SU-DHL-6 (cell line): Measurements from ENCODE around the gene LRP1-AS.

Source experiments
- H2AFZ ChIP-seq: fragments of 200-600 bp; sonication (generic); 2 replicates; pipeline ENCODE4 v1.6.1; 2014; ENCODE audit warnings: low read depth, mild to moderate bottlenecking, moderate library complexity, mixed read lengths, antibody characterized with exemption, low read length; ENCODE audit not compliant: severe bottlenecking
- H3F3A ChIP-seq: fragments of 200-600 bp; shearing (Covaris generic); 2 replicates; pipeline ENCODE4 v1.6.0; 2016; ENCODE audit warnings: antibody characterized with exemption, mild to moderate bottlenecking; ENCODE audit not compliant: insufficient read depth
- H3K27ac ChIP-seq: fragments of 200-600 bp; sonication (generic); 2 replicates; pipeline ENCODE4 v1.5.1; 2016; ENCODE audit warnings: low read depth, mild to moderate bottlenecking, low read length, moderate library complexity, mixed read lengths
- H3K27me3 ChIP-seq: fragments of 200-600 bp; sonication (generic), shearing (Covaris generic); 2 replicates; pipeline ENCODE4 v1.6.0; 2014; ENCODE audit warnings: mild to moderate bottlenecking, low read length
- H3K36me3 ChIP-seq: fragments of 200-600 bp; sonication (generic); 2 replicates; pipeline ENCODE4 v1.6.1; 2014; ENCODE audit warnings: mild to moderate bottlenecking, low read length, mixed read lengths
- H3K4me2 ChIP-seq: fragments of 300-600, 200-600 bp; shearing (Covaris generic), sonication (generic); 2 replicates; pipeline ENCODE4 v1.6.0; 2014; ENCODE audit warnings: low read length, low read depth, mild to moderate bottlenecking; ENCODE audit not compliant: poor library complexity, severe bottlenecking
- H3K4me3 ChIP-seq: fragments of 200-600 bp; sonication (generic); 2 replicates; pipeline ENCODE4 v1.5.1; 2014; ENCODE audit warnings: antibody characterized with exemption, low read length, mild to moderate bottlenecking, mixed read lengths; ENCODE audit not compliant: insufficient read depth, poor library complexity, severe bottlenecking
- H3K79me2 ChIP-seq: fragments of 200-600 bp; sonication (generic); 2 replicates; pipeline ENCODE4 v1.6.1; 2014; ENCODE audit warnings: mild to moderate bottlenecking, low read length, moderate library complexity; ENCODE audit not compliant: insufficient read depth
- H3K9ac ChIP-seq: fragments of 200-600 bp; sonication (generic); 2 replicates; pipeline ENCODE4 v1.7.0; 2014; ENCODE audit warnings: mild to moderate bottlenecking, low read length
- H3K9me2 ChIP-seq: fragments of 200-600 bp; sonication (generic); replicated peaks from 2 replicates; pipeline ENCODE4 v1.6.1; 2014; ENCODE audit warnings: low read length; ENCODE audit not compliant: insufficient read depth
- H3K9me3 ChIP-seq: fragments of 200-600 bp; sonication (generic); 2 replicates; pipeline ENCODE4 v1.6.1; 2014; ENCODE audit warnings: low read length, mixed read lengths; ENCODE audit not compliant: insufficient read depth
- H4K20me1 ChIP-seq: fragments of 200-600 bp; sonication (generic); 2 replicates; pipeline ENCODE4 v1.6.1; 2014; ENCODE audit warnings: low read depth, mild to moderate bottlenecking, antibody characterized with exemption, low read length, moderate library complexity, mixed read lengths
- EZH2phosphoT487 ChIP-seq: fragments of 200-600 bp; sonication (generic), shearing (Covaris generic); conservative IDR thresholded peaks from 2 replicates; pipeline ENCODE4 v1.6.1; 2018; ENCODE audit warnings: mild to moderate bottlenecking, antibody characterized with exemption, low read length, moderate library complexity, mixed read lengths
- TF ChIP-seq, protein P1 (sequence below): fragments of 200-600 bp; sonication (generic); IDR thresholded peaks from one replicate; pipeline ENCODE4 v1.5.1; 2017; ENCODE audit warnings: antibody characterized with exemption, mild to moderate bottlenecking, low read length, moderate library complexity; ENCODE audit not compliant: insufficient read depth, poor library complexity, severe bottlenecking

LRP1-AS gene

DNA sequence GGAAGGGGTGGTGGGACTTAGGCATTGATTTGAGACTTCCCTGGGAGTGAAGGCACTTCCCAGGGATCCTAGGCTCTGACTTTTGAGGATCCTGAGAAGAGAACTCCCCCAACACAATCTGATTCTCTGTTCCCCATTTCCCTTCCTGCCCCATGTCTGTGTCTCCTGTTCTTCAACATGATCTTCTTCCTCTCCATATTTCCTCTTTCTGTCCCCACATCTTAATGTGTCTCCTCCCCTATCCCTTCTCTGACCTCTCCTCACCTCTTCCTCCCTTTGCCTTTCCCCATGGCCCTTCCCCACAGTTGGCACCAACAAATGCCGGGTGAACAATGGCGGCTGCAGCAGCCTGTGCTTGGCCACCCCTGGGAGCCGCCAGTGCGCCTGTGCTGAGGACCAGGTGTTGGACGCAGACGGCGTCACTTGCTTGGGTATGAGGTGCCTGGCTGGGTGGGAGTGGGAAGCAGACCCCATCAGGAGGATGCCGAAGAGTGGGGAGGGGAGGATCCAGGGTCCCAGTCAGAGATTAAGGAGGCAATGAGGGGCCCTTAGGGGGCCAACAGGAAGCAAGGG lies 15.2 kb upstream of the LRP1-AS start:
- Histone ChIP-seq H2AFZ (no peak overlapping the region), H3K9me2 (no peaks in the 10 kb centered on the region), H3K4me2 (no peak overlapping the region), H3F3A (no peaks in the 10 kb centered on the region), H3K9me3 (no peaks in the 10 kb centered on the region), H4K20me1 (no peaks in the 10 kb centered on the region), H3K79me2 (no peaks in the 10 kb centered on the region), H3K27ac (no peak overlapping the region), H3K27me3 (no peaks in the 10 kb centered on the region), H3K36me3 (no peaks in the 10 kb centered on the region), H3K9ac (no peak overlapping the region), H3K4me3 (no peak overlapping the region)
- no peak for TF ChIP-seq EZH2phosphoT487
- TF ChIP-seq, protein P1, sequence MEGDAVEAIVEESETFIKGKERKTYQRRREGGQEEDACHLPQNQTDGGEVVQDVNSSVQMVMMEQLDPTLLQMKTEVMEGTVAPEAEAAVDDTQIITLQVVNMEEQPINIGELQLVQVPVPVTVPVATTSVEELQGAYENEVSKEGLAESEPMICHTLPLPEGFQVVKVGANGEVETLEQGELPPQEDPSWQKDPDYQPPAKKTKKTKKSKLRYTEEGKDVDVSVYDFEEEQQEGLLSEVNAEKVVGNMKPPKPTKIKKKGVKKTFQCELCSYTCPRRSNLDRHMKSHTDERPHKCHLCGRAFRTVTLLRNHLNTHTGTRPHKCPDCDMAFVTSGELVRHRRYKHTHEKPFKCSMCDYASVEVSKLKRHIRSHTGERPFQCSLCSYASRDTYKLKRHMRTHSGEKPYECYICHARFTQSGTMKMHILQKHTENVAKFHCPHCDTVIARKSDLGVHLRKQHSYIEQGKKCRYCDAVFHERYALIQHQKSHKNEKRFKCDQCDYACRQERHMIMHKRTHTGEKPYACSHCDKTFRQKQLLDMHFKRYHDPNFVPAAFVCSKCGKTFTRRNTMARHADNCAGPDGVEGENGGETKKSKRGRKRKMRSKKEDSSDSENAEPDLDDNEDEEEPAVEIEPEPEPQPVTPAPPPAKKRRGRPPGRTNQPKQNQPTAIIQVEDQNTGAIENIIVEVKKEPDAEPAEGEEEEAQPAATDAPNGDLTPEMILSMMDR: no peak

DNA sequence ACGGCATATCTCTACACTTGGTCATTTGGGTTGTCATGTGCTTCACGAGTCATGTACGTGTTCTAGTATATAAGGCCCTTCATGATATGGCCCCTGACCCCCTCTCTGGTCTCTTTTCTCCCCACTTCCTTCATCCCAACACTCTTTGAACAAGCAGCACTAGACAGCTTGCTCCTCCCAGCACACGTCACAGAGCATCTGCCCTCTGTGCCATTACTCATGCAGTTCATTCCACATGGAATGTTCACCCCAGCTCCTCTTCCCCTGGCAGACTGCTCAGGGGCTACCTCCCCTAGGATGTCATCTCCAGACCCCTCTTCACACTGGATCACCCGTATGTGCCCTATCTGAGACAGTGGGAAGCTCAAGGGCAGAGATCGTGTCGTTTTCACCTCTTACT lies 14.1 kb upstream of the LRP1-AS start:
- Histone ChIP-seq H3K27ac (no peak overlapping the region), H4K20me1 (no peaks in the 10 kb centered on the region), H3K4me3 (no peak overlapping the region), H3F3A (no peaks in the 10 kb centered on the region), H3K9me3 (no peaks in the 10 kb centered on the region), H3K79me2 (no peaks in the 10 kb centered on the region), H3K9me2 (no peaks in the 10 kb centered on the region), H3K27me3 (no peaks in the 10 kb centered on the region), H2AFZ (no peak overlapping the region), H3K36me3 (no peaks in the 10 kb centered on the region), H3K9ac (no peak overlapping the region), H3K4me2 (no peak overlapping the region)
- TF ChIP-seq, protein P1: no peak
- no peak for TF ChIP-seq EZH2phosphoT487

DNA sequence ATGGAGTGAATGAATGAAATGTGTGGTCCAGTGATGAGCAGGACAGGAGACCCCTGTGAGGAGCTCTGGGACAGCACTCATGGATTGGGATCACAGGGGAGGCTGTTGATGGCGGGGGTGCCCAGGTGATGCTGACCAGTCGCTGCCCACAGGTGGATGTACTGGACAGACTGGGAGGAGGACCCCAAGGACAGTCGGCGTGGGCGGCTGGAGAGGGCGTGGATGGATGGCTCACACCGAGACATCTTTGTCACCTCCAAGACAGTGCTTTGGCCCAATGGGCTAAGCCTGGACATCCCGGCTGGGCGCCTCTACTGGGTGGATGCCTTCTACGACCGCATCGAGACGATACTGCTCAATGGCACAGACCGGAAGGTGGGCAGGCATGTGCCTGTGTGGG lies 13.3 kb upstream of the LRP1-AS start:
- H3K9ac ChIP-seq: no peak overlapping the region
- H2AFZ ChIP-seq: no peak overlapping the region
- no peak for TF ChIP-seq EZH2phosphoT487
- TF ChIP-seq, protein P1: no peak
- H4K20me1 ChIP-seq: no peaks in the 10 kb centered on the region
- H3K27me3 ChIP-seq: no peaks in the 10 kb centered on the region
- H3K79me2 ChIP-seq: no peaks in the 10 kb centered on the region
- no peak overlapping the region for H3K4me2 ChIP-seq
- H3K36me3 ChIP-seq: no peaks in the 10 kb centered on the region
- H3K9me2 ChIP-seq: no peaks in the 10 kb centered on the region
- H3K9me3 ChIP-seq: no peaks in the 10 kb centered on the region
- no peak overlapping the region for H3K27ac ChIP-seq
- H3F3A ChIP-seq: no peaks in the 10 kb centered on the region
- H3K4me3 ChIP-seq: no peak overlapping the region
